SK-N-SH treated with all-trans-retinoic acid at 6 μM for 48 hours (cell line): Measurements from ENCODE around the gene TNS1.

Source experiments
- ZNF565 ChIP-seq: fragments of 450-650 bp; formaldehyde crosslinking; conservative IDR thresholded peaks from 2 replicates; pipeline ENCODE4 v1.5.0; 2020; ENCODE audit warnings: low read depth, mild to moderate bottlenecking, moderate library complexity
- TF ChIP-seq, protein P1 (sequence below): fragments of 250-450 bp; sonication (Bioruptor Pico); IDR thresholded peaks from 2 replicates; pipeline ENCODE4 v1.8.0; 2021; ENCODE audit warnings: low read depth, mild to moderate bottlenecking, moderate library complexity, borderline replicate concordance

DNA sequence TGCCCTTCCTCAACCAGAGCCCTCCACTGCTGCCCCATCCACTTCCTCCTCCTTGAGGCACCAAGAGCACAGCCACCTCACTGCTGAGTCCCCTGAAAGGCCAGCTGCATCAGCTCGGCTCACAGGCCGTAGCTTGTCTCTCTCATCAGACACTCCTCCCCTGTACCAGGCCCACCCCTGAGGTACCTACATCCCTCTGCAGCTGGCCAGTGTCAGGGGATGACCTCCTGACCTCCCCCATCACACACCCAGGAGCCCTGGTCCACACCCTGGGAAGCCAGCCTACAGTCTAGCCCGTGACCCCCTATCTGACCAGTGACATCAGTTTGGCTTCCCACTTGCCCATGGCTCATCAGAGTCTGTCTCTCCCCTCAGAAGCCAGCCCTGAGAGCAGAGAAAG, 205.6 kb downstream of the TNS1 start:
- TF ChIP-seq ZNF565: no peak
- TF ChIP-seq, protein P1, sequence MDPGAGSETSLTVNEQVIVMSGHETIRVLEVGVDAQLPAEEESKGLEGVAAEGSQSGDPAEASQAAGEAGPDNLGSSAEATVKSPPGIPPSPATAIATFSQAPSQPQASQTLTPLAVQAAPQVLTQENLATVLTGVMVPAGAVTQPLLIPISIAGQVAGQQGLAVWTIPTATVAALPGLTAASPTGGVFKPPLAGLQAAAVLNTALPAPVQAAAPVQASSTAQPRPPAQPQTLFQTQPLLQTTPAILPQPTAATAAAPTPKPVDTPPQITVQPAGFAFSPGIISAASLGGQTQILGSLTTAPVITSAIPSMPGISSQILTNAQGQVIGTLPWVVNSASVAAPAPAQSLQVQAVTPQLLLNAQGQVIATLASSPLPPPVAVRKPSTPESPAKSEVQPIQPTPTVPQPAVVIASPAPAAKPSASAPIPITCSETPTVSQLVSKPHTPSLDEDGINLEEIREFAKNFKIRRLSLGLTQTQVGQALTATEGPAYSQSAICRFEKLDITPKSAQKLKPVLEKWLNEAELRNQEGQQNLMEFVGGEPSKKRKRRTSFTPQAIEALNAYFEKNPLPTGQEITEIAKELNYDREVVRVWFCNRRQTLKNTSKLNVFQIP (CRISPR knock-in tag): no peak
